GM10266 (cell line): ENCODE data around the gene FOXE3.

Experiments used
- DNase-seq: peaks from one replicate; pipeline ENCODE4 v3.0.0; 2012; ENCODE audit errors: extremely low spot score
- CTCF ChIP-seq: IDR thresholded peaks from 2 replicates; pipeline ENCODE4 v1.5.1; 2012; ENCODE audit warnings: mild to moderate bottlenecking, low read depth; ENCODE audit not compliant: control insufficient read depth, insufficient read depth; ENCODE audit errors: missing control alignments

The FOXE3 gene

DNA sequence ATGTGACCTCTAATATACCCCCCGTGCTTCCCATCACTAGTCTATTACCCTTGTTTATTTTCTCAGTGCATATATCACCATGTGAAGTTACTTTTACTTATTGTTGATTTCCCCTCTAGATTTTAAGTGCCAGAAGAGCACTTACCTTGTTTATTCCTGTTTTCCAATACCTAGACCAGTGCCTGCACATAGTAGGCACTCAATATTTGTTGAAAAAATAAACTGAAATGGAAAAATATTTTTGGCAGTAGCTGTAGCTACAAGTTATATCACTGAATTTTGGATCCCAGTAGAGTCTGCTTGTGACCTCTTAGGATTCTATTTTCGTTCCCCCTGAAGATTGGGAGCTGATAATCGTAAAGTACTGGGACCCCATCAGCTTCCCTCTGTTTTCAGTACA, 32.0 kb upstream of the FOXE3 start:
- TF ChIP-seq CTCF: no peak
- no peak for DNase-seq

GRCh38 chr1:47385020-47385419, 31.1 kb upstream of the FOXE3 start:
- DNase-seq: no peak
- TF ChIP-seq CTCF: no peak

DNA sequence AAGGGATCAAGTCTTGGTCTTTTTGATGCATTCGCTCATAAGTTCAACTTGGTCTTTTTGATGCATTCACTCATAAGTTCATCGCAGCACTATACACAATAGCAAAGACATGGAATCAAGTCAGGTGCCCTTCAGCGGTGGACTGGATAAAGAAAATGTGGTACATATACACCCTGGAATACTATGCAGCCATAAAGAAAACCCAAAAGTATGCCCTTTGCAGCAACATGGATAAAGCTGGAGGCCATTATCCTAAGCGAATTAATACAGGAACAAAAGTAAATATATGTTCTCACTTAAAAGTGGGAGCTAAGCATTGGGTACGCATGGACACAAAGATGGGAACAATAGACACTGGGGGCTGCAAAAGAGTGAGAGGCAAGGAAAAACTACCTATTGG, 29.8 kb upstream of the FOXE3 start:
- TF ChIP-seq CTCF: no peak
- DNase-seq: no peak

GRCh38 chr1:47388030-47388890, 27.8 kb upstream of the FOXE3 start:
- peak; percentile 6 for TF ChIP-seq CTCF
- no peak for DNase-seq

DNA sequence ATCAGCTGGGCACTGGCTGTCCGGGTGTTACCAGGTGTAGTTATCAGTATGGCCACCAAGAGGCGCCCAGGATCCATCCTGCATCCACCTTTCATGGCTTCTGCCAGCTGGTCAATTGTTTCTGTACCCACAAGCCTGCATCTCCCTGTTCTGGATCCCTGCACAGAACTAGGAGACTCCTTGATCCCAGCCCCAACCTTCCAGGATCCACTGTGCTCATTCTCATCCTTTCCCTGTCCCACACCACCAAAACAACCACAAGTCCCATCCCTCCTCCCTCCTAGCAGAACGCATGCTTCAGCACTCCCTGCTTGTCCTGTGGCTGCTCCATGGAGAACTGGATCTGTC, 27.2 kb upstream of the FOXE3 start:
- DNase-seq: peak; percentile 59
- TF ChIP-seq CTCF: peak; percentile 67

GRCh38 chr1:47389731-47390130, 26.4 kb upstream of the FOXE3 start:
- no peak for TF ChIP-seq CTCF
- no peak for DNase-seq

GRCh38 chr1:47390843-47391242, 25.2 kb upstream of the FOXE3 start:
- no peak for DNase-seq
- TF ChIP-seq CTCF: no peak
